ENCODE measurements around the gene LRMDA. TPM values are rescaled to one million over a fixed set of nuclear protein-coding genes. Genes with fewer than 3 reads are reported as not detected.

Gene LRMDA
- total RNA-seq, 1 experiment from 2014 or later, result not detected

DNA sequence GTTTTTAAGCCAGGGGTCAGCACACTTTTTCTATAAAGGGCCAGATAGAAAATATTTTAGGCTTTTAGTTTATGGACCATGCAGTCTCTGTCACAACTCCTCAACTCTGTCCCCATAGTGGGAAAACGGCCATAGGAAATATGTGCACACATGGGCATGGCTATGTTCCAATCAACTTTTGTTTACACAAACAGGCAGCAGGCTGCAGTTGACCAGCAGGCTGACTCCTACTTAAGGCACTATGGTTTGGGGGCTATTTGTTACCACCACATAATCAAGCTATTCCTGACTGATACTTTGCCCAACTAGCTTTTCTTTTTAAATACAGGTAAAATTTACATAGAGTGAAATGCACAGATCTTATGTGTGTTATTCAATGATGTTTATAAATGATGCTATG lies 362.4 kb downstream of the LRMDA start:
- Histone ChIP-seq H3K36me3 (ENCODE audit: insufficient read depth, low read length, poor library complexity, severe bottlenecking) (no peaks in the 10 kb centered on the region), H3K27me3 (replicated peaks; ENCODE audit: insufficient read depth, low read depth, low read length, poor library complexity) (no peaks in the 10 kb centered on the region), H3K4me1 (ENCODE audit: insufficient read depth, low read length, poor library complexity, severe bottlenecking) (no peaks in the 10 kb centered on the region), H3K27ac (ENCODE audit: low read depth, low read length, poor library complexity, severe bottlenecking) (no peak overlapping the region), H3K9me3 (ENCODE audit: low read depth, low read length, poor library complexity, severe bottlenecking) (no peaks in the 10 kb centered on the region), H3K4me3 (ENCODE audit: low read depth, low read length, poor library complexity, severe bottlenecking) (no peak overlapping the region)
- ChIA-PET POLR2A (ENCODE audit: low non-redundant PET) (no interaction called here), CTCF (no interaction called here)
- BruUV-seq (replicated peaks), result no TSS peak
- intact Hi-C loops (cut with micrococcal nuclease; ENCODE audit: unreplicated experiment), result no loop called here
- DNase-seq (ENCODE audit: low spot score), result no peak
- TF ChIP-seq EZH2 (IDR thresholded peaks at IDR 0.05; ENCODE audit: borderline replicate concordance, low read depth, low read length, poor library complexity, severe bottlenecking), result no peak
- TF ChIP-seq, protein P1, sequence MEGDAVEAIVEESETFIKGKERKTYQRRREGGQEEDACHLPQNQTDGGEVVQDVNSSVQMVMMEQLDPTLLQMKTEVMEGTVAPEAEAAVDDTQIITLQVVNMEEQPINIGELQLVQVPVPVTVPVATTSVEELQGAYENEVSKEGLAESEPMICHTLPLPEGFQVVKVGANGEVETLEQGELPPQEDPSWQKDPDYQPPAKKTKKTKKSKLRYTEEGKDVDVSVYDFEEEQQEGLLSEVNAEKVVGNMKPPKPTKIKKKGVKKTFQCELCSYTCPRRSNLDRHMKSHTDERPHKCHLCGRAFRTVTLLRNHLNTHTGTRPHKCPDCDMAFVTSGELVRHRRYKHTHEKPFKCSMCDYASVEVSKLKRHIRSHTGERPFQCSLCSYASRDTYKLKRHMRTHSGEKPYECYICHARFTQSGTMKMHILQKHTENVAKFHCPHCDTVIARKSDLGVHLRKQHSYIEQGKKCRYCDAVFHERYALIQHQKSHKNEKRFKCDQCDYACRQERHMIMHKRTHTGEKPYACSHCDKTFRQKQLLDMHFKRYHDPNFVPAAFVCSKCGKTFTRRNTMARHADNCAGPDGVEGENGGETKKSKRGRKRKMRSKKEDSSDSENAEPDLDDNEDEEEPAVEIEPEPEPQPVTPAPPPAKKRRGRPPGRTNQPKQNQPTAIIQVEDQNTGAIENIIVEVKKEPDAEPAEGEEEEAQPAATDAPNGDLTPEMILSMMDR (conservative IDR thresholded peaks at IDR 0.05; ENCODE audit: low read depth, low read length), result no peak

DNA sequence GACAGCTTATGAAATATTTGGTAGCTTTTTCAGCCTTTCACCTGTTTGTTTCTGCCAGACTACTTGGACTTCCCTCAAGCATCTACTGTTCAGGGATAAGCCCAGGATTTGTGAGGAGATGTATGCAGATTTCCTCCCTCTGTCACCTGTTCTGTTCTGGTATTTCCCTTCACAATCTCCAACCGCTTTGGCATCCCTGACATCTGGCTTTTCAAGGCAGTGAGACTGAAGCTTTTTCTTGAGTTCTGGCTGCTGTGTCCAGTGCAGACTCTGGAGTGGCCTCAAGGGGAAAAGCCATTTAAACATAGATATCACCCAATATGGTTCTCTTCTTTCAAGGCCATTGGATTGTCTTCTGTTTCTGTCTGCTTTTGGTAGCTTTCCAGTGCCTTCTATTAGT lies 369.7 kb downstream of the LRMDA start:
- no TSS peak for BruUV-seq (replicated peaks)
- H3K27ac ChIP-seq (ENCODE audit: low read depth, low read length, poor library complexity, severe bottlenecking), result no peak overlapping the region
- DNase-seq (ENCODE audit: low spot score), result no peak
- H3K27me3 ChIP-seq (replicated peaks; ENCODE audit: insufficient read depth, low read depth, low read length, poor library complexity), result peaks cover 4% of the 10 kb centered on the region
- H3K4me1 ChIP-seq (ENCODE audit: insufficient read depth, low read length, poor library complexity, severe bottlenecking), result no peaks in the 10 kb centered on the region
- no peaks in the 10 kb centered on the region for H3K36me3 ChIP-seq (ENCODE audit: insufficient read depth, low read length, poor library complexity, severe bottlenecking)
- no peak for TF ChIP-seq EZH2 (IDR thresholded peaks at IDR 0.05; ENCODE audit: borderline replicate concordance, low read depth, low read length, poor library complexity, severe bottlenecking)
- TF ChIP-seq, protein P1 (conservative IDR thresholded peaks at IDR 0.05; ENCODE audit: low read depth, low read length), result no peak
- no peaks in the 10 kb centered on the region for H3K9me3 ChIP-seq (ENCODE audit: low read depth, low read length, poor library complexity, severe bottlenecking)
- CTCF ChIA-PET, result no interaction called here
- intact Hi-C loops (cut with micrococcal nuclease; ENCODE audit: unreplicated experiment), result no loop called here
- POLR2A ChIA-PET (ENCODE audit: low non-redundant PET), result no interaction called here
- H3K4me3 ChIP-seq (ENCODE audit: low read depth, low read length, poor library complexity, severe bottlenecking), result no peak overlapping the region

DNA sequence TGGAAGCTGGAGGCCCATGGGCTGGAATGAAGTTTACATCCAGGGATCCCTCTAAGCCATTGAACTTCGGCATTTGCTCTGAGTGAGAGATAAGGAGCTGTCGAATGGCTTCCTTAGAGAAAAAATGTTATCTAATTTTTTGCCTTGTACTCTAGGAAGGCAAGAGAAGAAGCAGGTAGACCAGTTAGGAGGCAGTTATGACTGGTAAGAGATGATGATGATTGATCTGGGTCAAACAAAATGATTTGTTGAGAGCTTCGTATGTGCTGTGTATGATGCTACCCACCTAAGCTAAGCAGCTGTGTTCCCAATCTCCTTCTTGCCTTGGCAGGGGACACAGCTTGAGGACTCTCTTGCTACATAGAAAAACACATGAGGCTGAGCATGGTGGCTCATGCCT lies 370.2 kb downstream of the LRMDA start:
- BruUV-seq (replicated peaks), result no TSS peak
- no peak for DNase-seq (ENCODE audit: low spot score)
- ChIA-PET POLR2A (ENCODE audit: low non-redundant PET) (no interaction called here), CTCF (no interaction called here)
- H3K4me3 ChIP-seq (ENCODE audit: low read depth, low read length, poor library complexity, severe bottlenecking), result no peak overlapping the region
- peaks cover 4% of the 10 kb centered on the region for H3K27me3 ChIP-seq (replicated peaks; ENCODE audit: insufficient read depth, low read depth, low read length, poor library complexity)
- no peaks in the 10 kb centered on the region for H3K4me1 ChIP-seq (ENCODE audit: insufficient read depth, low read length, poor library complexity, severe bottlenecking)
- no peaks in the 10 kb centered on the region for H3K36me3 ChIP-seq (ENCODE audit: insufficient read depth, low read length, poor library complexity, severe bottlenecking)
- intact Hi-C loops (cut with micrococcal nuclease; ENCODE audit: unreplicated experiment), result no loop called here
- TF ChIP-seq, protein P1 (conservative IDR thresholded peaks at IDR 0.05; ENCODE audit: low read depth, low read length), result no peak
- TF ChIP-seq EZH2 (IDR thresholded peaks at IDR 0.05; ENCODE audit: borderline replicate concordance, low read depth, low read length, poor library complexity, severe bottlenecking), result no peak
- H3K9me3 ChIP-seq (ENCODE audit: low read depth, low read length, poor library complexity, severe bottlenecking), result no peaks in the 10 kb centered on the region
- no peak overlapping the region for H3K27ac ChIP-seq (ENCODE audit: low read depth, low read length, poor library complexity, severe bottlenecking)
